ENCODE results near the gene PRRG3.
A peak's percentile ranks its signal among the peaks of the same experiment; 100 is the strongest.

PRRG3 gene

DNA sequence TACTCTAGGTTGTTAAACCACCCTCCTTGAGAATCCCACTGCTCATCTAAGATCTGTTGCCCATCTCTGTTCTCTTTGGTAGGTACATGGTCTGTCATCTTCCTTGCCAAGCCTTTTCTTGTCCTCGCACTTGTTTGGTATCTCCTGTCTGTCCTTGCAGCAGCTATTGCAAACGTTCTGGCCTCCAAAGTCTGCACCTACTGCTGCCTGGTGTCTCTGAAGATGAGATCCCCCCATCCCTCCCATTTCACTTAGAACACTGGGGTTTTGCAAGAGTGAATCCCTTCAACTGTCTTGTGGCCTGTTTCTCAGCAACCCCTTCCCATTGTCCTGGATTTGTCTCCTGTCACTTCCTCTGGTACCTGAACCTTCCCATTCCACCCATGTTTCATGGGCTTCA lies 40.0 kb downstream of the PRRG3 start:
- H3K9ac ChIP-seq = no peak overlapping the region
- peaks cover 22% of the 10 kb centered on the region for H3K4me1 ChIP-seq
- no peaks in the 10 kb centered on the region for H3K36me3 ChIP-seq
- H3K4me3 ChIP-seq = no peak overlapping the region
- H4K20me1 ChIP-seq = no peaks in the 10 kb centered on the region
- no peak overlapping the region for H3K27ac ChIP-seq
- H3K27me3 ChIP-seq = peaks cover 90% of the 10 kb centered on the region
- no peak for TF ChIP-seq Cebpa-rat (IDR thresholded peaks at IDR 0.05)
- H3K4me2 ChIP-seq = no peak overlapping the region
- no peaks in the 10 kb centered on the region for H3K9me3 ChIP-seq

DNA sequence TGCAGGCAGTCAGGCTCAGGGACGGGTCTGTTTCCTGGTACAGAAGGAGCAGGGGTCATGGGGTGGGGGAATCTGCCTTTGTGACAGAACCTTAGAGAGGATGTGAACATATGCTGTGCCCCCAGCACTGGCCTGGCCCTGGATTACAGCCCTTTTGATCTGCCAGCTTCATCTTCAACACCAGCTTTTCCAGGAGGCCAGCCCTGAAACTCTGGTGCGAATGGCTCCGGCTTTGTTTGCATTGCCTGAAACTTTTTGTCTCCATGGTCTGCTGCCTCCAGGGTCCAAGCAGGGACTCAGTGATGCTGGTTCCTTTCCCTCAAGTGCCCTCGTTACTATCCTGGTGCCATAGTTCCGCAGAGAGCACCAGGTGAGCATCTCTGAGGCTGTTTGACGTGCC lies 41.4 kb downstream of the PRRG3 start:
- peaks cover 22% of the 10 kb centered on the region for H3K4me1 ChIP-seq
- H3K9me3 ChIP-seq = 0 out of 2 replicates have a peak, but pooled peaks cover 1% of the 10 kb centered on the region
- peak overlapping the region; percentile 49 for H3K4me2 ChIP-seq
- H3K36me3 ChIP-seq = no peaks in the 10 kb centered on the region
- no peak for TF ChIP-seq Cebpa-rat (IDR thresholded peaks at IDR 0.05)
- H4K20me1 ChIP-seq = no peaks in the 10 kb centered on the region; the same call in 1 of the 2 replicates
- H3K27ac ChIP-seq = no peak overlapping the region
- peaks cover 98% of the 10 kb centered on the region for H3K27me3 ChIP-seq
- H3K4me3 ChIP-seq = no peak overlapping the region
- no peak overlapping the region for H3K9ac ChIP-seq

DNA sequence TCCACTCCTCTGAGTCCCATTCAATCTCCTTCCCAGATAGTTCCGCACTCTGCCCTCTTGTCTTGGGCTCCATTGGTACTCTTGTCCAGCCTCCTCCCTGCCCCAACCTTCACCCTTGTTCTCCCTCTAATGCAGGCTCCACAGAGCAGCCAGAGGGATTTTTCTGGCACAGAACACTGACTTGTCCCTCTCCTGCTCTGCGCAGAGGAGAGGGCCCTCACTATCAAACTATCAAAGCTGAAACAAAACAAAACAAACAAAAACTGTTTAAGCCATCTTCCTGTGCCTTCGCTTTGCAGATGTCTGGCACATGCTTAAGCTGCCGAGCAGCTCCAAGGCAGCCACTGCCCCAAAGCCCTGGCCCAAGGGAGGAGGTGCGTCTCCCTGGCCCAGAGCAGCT lies 42.2 kb downstream of the PRRG3 start:
- TF ChIP-seq Cebpa-rat (IDR thresholded peaks at IDR 0.05) = no peak
- H3K27ac ChIP-seq = no peak overlapping the region
- H3K9me3 ChIP-seq = 0 out of 2 replicates have a peak, but pooled peaks cover 4% of the 10 kb centered on the region
- H3K27me3 ChIP-seq = peaks cover 99% of the 10 kb centered on the region
- no peak overlapping the region for H3K9ac ChIP-seq
- H3K4me2 ChIP-seq = peak overlapping the region; percentile 49
- no peak overlapping the region for H3K4me3 ChIP-seq
- peaks cover 22% of the 10 kb centered on the region for H3K4me1 ChIP-seq
- H4K20me1 ChIP-seq = no peaks in the 10 kb centered on the region; the same call in 1 of the 2 replicates
- no peaks in the 10 kb centered on the region for H3K36me3 ChIP-seq

DNA sequence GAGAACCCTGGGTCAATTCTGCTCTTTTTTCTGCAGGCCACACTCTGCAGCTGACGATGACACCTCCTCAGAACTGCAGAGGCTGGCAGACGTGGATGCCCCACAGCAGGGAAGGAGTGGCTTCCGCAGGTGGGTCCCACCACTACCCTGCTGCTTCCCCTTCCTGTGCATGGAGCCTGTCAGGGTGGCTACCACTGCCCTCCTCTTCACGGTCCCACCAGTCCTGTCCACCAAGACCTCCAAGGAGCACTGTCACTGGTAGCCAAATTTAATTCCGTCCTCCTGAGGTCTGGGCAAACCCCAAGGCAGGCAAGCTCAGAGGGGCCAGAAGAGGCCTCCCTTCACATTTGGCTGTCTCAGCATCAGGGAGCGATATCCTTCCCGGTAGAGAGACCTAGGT lies 43.5 kb downstream of the PRRG3 start:
- H3K4me3 ChIP-seq = no peak overlapping the region
- 0 out of 2 replicates have a peak, but pooled peaks cover 9% of the 10 kb centered on the region for H3K9me3 ChIP-seq
- peaks cover 98% of the 10 kb centered on the region for H3K27me3 ChIP-seq
- no peak overlapping the region for H3K4me2 ChIP-seq
- no peaks in the 10 kb centered on the region for H3K36me3 ChIP-seq
- H3K9ac ChIP-seq = no peak overlapping the region
- no peak overlapping the region for H3K27ac ChIP-seq
- TF ChIP-seq Cebpa-rat (IDR thresholded peaks at IDR 0.05) = no peak
- H4K20me1 ChIP-seq = no peaks in the 10 kb centered on the region; the same call in 1 of the 2 replicates
- peaks cover 22% of the 10 kb centered on the region for H3K4me1 ChIP-seq

DNA sequence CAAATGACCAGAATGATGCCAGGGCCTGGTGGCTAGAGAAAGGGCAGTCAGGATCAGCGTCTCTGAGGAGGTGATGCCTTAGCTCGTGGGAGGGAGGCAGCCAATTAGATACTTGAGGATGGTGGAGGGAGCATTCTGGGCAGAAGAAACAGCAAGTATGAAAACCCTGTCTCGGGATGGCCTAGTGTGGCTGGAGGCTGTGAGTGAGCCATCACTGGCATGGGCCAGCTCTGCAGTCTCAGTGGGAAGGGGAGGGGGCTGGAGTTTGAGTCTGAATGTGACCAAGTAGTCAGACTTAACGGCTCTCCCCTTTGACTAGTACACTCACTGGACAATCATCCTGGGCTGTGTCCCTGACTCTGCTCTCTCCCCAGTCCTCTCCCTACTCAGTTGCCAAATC lies 46.3 kb downstream of the PRRG3 start:
- Histone ChIP-seq H3K27ac (no peak overlapping the region), H3K4me2 (no peak overlapping the region), H3K9me3 (0 out of 2 replicates have a peak, but pooled peaks cover 9% of the 10 kb centered on the region), H3K4me3 (no peak overlapping the region), H3K4me1 (peaks cover 13% of the 10 kb centered on the region), H3K9ac (no peak overlapping the region), H3K36me3 (no peaks in the 10 kb centered on the region), H3K27me3 (peaks cover 98% of the 10 kb centered on the region), H4K20me1 (no peaks in the 10 kb centered on the region; the same call in 1 of the 2 replicates)
- no peak for TF ChIP-seq Cebpa-rat (IDR thresholded peaks at IDR 0.05)

DNA sequence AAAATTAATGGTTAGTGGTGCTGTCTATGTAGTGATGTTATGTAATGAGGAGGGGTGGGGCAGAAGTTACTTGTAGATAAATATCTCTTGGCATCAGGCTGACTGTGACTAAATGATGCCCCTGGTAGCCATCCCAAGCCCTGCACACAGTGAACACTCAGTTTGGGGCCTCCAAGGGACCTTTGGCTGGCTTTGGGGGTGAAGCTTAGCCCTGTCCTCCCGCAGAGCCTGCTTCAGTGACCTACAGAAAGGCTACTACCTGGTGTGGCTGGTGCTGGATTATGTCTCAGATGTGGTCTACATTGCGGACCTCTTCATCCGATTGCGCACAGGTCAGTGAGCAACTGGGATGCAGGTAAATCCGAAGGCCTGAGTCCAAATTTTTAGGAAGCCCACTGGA lies 47.1 kb downstream of the PRRG3 start:
- Histone ChIP-seq H3K27ac (no peak overlapping the region), H3K9me3 (0 out of 2 replicates have a peak, but pooled peaks cover 9% of the 10 kb centered on the region)
- no peak for TF ChIP-seq Cebpa-rat (IDR thresholded peaks at IDR 0.05)

DNA sequence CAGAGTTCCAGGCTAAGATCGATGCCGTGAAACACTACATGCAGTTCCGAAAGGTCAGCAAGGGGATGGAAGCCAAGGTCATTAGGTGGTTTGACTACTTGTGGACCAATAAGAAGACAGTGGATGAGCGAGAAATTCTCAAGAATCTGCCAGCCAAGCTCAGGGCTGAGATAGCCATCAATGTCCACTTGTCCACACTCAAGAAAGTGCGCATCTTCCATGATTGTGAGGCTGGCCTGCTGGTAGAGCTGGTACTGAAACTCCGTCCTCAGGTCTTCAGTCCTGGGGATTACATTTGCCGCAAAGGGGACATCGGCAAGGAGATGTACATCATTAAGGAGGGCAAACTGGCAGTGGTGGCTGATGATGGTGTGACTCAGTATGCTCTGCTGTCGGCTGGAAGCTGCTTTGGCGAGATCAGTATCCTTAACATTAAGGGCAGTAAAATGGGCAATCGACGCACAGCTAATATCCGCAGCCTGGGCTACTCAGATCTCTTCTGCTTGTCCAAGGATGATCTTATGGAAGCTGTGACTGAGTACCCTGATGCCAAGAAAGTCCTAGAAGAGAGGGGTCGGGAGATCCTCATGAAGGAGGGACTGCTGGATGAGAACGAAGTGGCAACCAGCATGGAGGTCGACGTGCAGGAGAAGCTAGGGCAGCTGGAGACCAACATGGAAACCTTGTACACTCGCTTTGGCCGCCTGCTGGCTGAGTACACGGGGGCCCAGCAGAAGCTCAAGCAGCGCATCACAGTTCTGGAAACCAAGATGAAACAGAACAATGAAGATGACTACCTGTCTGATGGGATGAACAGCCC lies 48.6 kb downstream of the PRRG3 start:
- Histone ChIP-seq H4K20me1 (no peaks in the 10 kb centered on the region; the same call in 1 of the 2 replicates), H3K4me2 (no peak overlapping the region), H3K4me1 (no peaks in the 10 kb centered on the region), H3K9ac (no peak overlapping the region), H3K36me3 (no peaks in the 10 kb centered on the region), H3K9me3 (0 out of 2 replicates have a peak, but pooled peaks cover 9% of the 10 kb centered on the region), H3K4me3 (no peak overlapping the region), H3K27ac (no peak overlapping the region), H3K27me3 (peaks cover 98% of the 10 kb centered on the region)
- TF ChIP-seq Cebpa-rat (IDR thresholded peaks at IDR 0.05) = no peak

More for the DNA sequence above, 47.1 kb downstream of the PRRG3 start:
- Histone ChIP-seq H3K9ac (no peak overlapping the region), H4K20me1 (no peaks in the 10 kb centered on the region; the same call in 1 of the 2 replicates), H3K4me3 (no peak overlapping the region), H3K27me3 (peaks cover 98% of the 10 kb centered on the region), H3K36me3 (no peaks in the 10 kb centered on the region), H3K4me2 (no peak overlapping the region), H3K4me1 (peaks cover 6% of the 10 kb centered on the region)

DNA sequence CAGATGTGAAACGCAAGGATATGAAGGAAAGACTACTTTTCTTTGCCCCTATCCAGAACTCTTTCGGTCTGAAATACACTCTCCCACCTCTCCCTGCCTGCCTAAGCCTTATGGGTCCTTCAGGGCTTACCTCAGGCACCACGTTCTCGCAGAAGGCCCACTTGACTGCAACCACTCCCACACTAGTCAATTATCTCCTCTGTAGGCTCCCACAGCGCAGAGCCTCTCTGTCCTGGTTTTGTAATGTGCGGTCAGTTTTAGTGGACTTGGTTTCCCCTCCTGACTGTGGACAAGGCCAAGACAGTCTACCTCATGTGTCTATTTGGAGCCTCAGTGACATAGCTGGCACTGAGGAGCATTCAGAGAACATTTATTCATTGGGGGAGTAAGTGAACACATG lies 50.4 kb downstream of the PRRG3 start:
- 0 out of 2 replicates have a peak, but pooled peaks cover 9% of the 10 kb centered on the region for H3K9me3 ChIP-seq
- H3K27me3 ChIP-seq = peaks cover 95% of the 10 kb centered on the region
- no peak overlapping the region for H3K4me2 ChIP-seq
- TF ChIP-seq Cebpa-rat (IDR thresholded peaks at IDR 0.05) = no peak
- peaks cover 5% of the 10 kb centered on the region; the same call in 1 of the 2 replicates for H4K20me1 ChIP-seq
- no peak overlapping the region for H3K4me3 ChIP-seq
- H3K4me1 ChIP-seq = no peaks in the 10 kb centered on the region
- H3K36me3 ChIP-seq = no peaks in the 10 kb centered on the region
- no peak overlapping the region for H3K9ac ChIP-seq
- H3K27ac ChIP-seq = no peak overlapping the region

DNA sequence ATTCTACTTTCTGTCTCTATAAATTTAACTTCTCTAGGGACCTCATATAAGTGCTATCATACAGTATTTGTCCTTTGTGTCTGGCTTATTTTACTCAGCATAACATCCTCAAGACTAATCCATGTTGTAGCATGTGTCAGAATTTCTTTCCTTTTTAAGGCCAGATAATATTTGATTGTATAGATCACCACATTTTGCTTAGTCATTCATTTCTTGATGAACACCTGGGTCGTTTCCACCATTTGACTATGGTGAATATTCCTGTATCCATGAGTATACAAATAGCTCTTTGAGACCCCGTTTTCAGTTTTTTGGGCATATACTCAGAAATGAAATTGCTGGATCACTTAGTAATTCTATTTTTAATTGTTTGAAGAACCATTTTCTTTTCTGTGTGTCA lies 51.2 kb downstream of the PRRG3 start:
- Histone ChIP-seq H3K4me3 (no peak overlapping the region), H3K4me2 (no peak overlapping the region), H3K9me3 (0 out of 2 replicates have a peak, but pooled peaks cover 9% of the 10 kb centered on the region), H3K4me1 (no peaks in the 10 kb centered on the region), H3K27me3 (peaks cover 95% of the 10 kb centered on the region), H4K20me1 (peaks cover 5% of the 10 kb centered on the region; the same call in 1 of the 2 replicates), H3K27ac (no peak overlapping the region), H3K36me3 (no peaks in the 10 kb centered on the region), H3K9ac (no peak overlapping the region)
- no peak for TF ChIP-seq Cebpa-rat (IDR thresholded peaks at IDR 0.05)

DNA sequence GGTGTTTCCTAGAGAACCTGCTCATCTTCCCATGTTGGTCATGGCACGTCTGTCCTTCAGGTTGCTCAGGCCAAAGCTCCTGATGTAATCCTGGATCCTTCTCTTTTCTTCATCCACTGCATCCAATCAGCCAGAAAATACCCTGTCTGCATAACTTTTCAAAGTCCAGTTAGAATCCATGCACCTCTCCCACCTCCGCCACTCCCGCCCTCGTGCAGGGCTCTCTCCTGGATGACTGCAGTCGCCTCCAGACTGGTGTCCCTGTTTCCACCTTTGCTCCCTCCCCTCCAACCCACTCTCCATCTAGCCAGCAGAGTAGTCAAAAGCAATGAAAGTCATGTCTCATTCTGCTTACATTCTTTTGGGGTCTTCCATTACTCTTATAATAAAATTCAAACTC lies 55.3 kb downstream of the PRRG3 start:
- H4K20me1 ChIP-seq = peaks cover 5% of the 10 kb centered on the region; the same call in 1 of the 2 replicates
- H3K4me1 ChIP-seq = no peaks in the 10 kb centered on the region
- no peak overlapping the region for H3K4me3 ChIP-seq
- no peak overlapping the region for H3K27ac ChIP-seq
- H3K9me3 ChIP-seq = no peaks in the 10 kb centered on the region
- H3K4me2 ChIP-seq = no peak overlapping the region
- no peaks in the 10 kb centered on the region for H3K36me3 ChIP-seq
- no peak overlapping the region for H3K9ac ChIP-seq
- peaks cover 97% of the 10 kb centered on the region for H3K27me3 ChIP-seq
- no peak for TF ChIP-seq Cebpa-rat (IDR thresholded peaks at IDR 0.05)

Data from BLaER1 (cell line).